Mesenteric fat pad (tissue), 1 donor: ENCODE measurements around the gene ZNF322. TPM values are rescaled to one million over a fixed set of nuclear protein-coding genes. Genes with fewer than 3 reads are reported as not detected.
"Not testable (repeated sequence)": the region's sequence is repeated elsewhere in the genome, so short reads cannot be mapped to it uniquely, and the experiment has no call there.

Experiments
- DNase-seq: peaks from one replicate; pipeline ENCODE4 v3.0.0-alpha.2; 2020; ENCODE audit warnings: low spot score
- long read RNA-seq: library from polyadenylated mRNA; unstranded; transcript quantifications from one replicate; pipeline ENCODE4 v2.0.0, GENCODE V29; 2020
- total RNA-seq: library from RNA; stranded (reverse); fragmentation: NEBNext Ultra II Directional; extraction: Animal tissue kit (Norgen Biotek cat#: 25700); gene quantifications from one replicate; pipeline ENCODE4 v1.2.1, GENCODE V29; 2021
- donor health status: DM: yes; HTN: yes; CAD: no.

The ZNF322 gene, protein sequence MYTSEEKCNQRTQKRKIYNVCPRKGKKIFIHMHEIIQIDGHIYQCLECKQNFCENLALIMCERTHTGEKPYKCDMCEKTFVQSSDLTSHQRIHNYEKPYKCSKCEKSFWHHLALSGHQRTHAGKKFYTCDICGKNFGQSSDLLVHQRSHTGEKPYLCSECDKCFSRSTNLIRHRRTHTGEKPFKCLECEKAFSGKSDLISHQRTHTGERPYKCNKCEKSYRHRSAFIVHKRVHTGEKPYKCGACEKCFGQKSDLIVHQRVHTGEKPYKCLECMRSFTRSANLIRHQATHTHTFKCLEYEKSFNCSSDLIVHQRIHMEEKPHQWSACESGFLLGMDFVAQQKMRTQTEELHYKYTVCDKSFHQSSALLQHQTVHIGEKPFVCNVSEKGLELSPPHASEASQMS
- total RNA-seq, result 16.3 TPM
- long read RNA-seq, full-length matches to known transcripts, result 7 of 10 reads
- long read RNA-seq, partial matches to known transcripts, result 1 of 10 reads
- long read RNA-seq, other reads (novel, unspliced or antisense), result 2 of 10 reads

DNA sequence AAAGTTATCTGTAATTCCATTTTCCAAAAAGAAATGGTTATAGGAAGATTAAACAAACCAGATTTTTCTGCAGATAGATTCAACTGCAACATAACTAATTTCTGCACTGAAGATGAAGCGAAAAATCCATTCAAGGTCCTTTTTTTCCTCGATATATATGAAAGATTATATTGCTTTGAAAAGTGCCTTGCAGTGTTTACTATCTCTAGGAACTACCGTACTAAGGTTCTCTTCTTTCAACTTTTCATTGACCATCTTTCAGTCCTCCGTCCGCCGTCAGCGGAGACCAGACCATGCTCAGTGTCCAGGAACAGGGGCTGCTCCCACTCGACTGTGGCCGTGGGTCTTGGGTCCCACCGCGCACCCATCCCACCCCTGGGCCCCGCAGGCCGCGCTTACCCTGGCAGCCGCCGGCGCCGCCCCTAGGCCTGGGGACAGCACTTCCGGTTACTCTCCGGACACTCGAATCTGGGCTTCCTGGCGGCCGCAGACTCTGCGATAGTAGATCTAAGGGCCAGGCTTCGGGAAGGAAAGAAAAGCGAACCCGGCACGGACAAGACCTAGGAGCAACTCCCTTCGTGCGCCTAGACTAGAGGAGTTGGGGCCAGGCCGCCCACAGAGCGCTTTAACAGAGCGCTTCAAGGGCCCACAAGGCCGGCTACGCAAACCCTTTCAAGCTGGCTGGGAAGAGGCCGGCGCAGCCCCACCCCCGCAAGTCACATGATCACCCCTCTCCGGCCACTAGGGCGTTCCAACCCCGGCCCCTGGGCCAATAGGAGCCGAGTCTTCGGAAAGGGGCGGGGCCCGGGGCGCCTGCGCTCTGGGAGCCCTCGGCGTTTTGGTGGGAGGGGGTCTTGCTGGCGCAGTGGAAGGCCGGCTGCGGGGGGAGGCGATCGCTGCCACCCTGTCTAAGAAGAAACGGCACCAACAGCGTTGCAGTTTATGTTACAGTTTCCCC is at the start of gene ZNF322:
Gene ZNF322, minus strand, starts transcription at position 705 of the 958 bp plus-strand sequence. CDS start 21,193 bp downstream, outside the sequence.
- DNase-seq, result peak; percentile 97

- not testable (repeated sequence) for DNase-seq
Observed at GRCh38 chr6:26705780-26706179, 46.2 kb upstream of the ZNF322 start.

DNA sequence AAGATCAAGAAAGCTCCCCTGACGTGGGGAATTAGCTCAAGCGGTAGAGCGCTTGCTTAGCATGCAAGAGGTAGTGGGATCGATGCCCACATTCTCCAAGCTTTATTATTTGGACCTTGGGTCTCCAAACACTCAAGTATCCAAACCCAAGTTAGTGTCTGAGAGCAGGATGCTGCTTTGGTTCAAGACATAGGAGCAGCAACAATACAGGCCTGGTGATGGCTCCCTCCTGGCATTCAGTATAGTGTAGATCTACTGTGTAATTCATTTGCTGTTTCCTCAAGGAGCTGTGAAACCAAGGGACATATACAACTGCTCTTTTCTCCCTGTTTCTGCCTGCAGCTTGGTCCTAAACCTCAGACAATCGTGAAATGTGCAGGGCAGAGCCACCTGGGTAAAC is 45.8 kb upstream of the ZNF322 start:
- DNase-seq, result not testable (repeated sequence)

- not testable (repeated sequence) for DNase-seq
Observed at GRCh38 chr6:26701023-26701747, 41.6 kb upstream of the ZNF322 start.

- DNase-seq, result not testable (repeated sequence)
Observed at GRCh38 chr6:26697496-26697895, 38.0 kb upstream of the ZNF322 start.

DNA sequence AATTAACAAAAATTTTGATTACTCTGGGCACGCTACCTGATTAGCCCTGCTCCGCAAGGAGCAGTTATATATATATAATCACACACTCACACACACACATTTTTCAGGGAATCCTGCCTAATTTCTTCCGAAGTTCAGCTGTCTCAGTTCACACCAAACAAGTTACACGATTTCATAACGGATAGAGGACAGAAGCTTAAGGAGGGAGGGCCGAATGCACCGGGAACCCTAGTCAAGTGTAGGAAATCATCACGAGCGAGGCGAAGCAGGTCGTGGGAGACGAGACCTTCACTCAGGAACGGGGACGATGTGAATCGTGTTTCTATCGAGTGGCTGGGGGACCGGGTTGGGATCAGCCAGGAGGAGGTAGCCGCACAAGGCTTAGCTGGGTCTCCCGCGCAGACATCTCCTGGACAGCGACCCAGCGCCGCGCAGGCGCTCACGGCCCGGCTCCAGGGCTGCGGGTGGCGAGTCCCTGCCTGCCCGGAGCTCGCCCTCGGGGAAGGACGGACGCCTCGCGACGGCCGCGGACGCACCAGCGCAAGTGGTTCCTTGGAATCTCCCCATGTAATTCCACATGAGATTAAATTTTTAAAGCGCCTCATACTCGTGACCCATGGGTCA is 29.9 kb upstream of the ZNF322 start:
- DNase-seq, result not testable (repeated sequence)

DNA sequence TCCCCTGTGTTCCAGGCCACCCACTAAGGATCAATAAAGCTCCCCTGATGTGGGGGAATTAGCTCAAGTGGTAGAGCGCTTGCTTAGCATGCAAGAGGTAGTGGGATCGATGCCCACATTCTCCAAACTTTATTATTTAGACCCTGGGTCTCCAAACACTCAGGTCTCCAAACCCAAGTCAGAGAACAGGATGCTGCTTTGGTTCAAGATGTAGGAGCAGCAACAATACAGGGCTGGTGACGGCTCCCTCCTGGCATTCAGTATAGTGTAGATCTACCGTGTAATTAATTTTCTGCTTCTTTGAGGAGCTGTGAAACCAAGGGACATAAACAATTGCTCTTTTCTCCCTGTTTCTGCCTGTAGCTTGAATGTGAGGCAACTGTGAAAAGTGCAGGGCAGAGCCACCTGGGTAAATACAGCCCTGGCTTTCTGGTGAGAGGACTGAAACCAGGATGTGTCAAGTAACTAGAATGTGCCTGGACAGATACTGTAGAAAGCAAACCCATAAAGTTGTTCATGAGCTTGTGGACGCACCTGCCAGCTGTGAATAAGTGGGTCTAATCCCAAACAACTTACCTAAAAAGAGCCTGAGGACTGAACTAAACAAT is 23.0 kb upstream of the ZNF322 start:
- DNase-seq, result not testable (repeated sequence)

- DNase-seq, result not testable (repeated sequence)
Observed at GRCh38 chr6:26673287-26673686, 13.7 kb upstream of the ZNF322 start.

DNA sequence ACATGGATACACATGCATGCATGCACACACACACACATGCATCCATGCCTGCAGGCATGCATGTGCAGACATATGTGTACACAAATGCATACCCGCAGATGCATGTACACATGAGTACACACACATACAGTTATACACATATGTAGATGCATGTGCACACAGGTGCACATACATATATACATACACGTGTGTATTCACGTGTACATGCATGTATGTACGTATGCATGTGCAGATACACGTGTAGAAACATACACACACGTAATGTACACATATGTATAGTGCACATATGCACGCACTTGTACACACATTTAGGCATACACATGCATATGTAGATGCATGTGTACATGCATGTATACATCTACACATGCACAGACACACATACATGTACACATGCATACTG is 11.0 kb upstream of the ZNF322 start:
- not testable (repeated sequence) for DNase-seq

- DNase-seq, result not testable (repeated sequence)
Observed at GRCh38 chr6:26670003-26670402, 10.5 kb upstream of the ZNF322 start.

DNA sequence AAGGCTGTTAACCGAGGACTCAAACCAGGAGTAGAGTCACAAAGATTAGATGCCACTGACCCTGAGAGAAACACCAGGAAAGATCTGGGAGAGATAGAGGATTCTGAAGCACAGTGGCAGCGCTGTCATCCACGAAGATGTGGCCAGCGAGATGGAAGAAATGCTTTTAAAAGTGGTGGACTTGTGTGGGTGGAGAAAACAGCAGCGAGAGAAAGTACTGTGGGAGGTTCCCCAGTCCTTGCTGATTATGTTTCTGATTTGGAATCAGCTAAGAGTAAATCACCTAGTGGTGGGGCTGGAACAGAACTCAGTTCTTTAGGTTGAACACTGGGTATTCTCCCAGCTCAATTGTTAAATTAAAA is 435 bp upstream of the ZNF322 start:
- DNase-seq, result no peak

DNA sequence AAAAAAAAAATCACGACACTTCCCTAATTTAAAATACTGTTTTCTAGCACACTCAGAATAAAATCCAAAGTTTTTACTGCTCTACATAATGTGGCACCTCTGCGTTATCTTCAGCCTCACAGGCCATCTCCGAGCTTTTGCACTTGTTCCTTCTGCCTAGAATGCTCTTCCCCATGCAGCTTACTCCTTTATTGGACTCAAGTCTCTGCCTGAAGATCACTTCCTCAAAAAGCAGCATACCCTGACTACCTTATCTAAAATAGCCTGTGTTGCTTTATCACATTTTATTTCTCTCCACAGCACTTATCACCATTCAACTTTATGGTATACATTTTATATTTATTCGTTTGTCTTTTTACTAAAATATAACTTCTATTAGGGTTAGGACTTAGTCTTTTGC is 2.3 kb downstream of the ZNF322 start:
- DNase-seq, result no peak

DNA sequence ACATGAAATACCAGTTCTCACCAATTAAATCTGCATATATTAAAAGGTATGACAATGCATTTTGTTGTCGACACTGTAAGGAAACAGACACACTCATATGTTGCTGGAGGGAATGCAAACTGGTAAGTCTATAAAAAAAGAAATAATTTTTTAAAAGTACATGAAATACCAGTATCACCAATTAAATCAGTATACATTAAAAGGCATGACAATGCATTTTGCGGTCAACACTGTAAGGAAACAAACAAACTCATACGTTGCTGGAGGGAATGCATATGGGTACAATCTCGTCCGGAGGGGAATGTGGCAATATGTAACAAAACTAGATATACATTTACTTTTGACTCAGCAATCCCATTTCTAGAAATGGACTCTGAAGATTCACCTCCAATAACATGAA is 6.5 kb downstream of the ZNF322 start:
- DNase-seq, result no peak

- DNase-seq, result no peak
Observed at GRCh38 chr6:26651133-26651781, 8.3 kb downstream of the ZNF322 start.

DNA sequence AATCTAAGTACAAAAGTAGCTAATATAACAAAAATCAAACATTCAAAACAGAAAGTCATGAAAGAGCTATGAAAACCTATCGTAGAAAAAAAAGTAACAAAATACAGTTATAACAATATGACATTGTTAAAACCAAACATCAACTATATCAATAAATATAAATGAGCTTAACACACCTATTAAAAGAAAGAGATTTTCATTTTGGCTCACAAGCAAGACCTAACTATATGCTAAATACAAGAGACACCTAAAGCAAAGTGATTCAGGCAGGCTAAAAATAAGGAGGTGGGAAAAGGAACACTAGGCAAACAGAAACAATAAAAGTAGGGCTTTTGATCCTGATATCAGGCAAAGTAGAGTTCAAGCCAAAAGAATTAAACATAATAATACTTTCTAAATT is 13.5 kb downstream of the ZNF322 start:
- DNase-seq, result no peak

GRCh38 chr6:26640806-26641205 is 18.7 kb downstream of the ZNF322 start:
- no peak for DNase-seq

DNA sequence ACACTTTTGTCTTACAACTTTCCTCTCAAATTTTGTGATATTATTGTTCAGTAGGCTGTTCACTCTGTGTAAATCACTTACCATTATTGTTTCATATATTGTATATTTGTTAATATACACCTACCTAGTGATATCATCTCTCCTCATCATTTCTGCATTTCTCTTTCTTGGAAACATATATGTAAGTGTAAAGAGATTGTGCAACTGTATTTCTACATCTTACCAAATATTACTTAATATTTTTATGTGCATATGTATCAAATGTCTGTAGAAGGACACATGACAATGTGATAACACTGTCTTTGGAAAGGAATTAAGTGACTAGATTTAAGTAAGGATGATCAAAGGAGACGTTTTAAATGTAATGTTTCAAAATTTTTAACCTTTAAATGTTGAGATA is 30.2 kb downstream of the ZNF322 start:
- DNase-seq, result no peak

- DNase-seq, result no peak
Observed at GRCh38 chr6:26627843-26628242, 31.7 kb downstream of the ZNF322 start.

DNA sequence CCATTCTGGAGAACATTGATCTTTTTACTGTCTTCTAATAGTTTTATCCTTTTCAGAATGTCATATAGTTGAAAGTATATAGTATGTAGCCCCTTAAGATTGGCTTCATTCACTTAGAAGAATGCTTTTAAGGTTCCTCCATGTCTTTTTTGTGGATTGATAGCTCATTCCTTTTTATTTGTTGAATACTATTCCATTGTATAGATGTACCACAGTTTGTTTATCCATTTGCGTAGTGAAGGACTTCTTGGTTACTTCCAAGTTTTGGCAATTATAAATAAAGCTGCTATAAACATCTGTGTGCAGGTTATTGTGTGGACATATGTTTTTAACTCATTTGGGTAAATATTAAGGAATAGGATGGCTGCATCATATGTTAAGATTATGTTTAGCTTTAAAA is 35.0 kb downstream of the ZNF322 start:
- DNase-seq, result no peak
